RPMI7951 (cell line): ENCODE measurements around the gene NFKB1. TPM values are rescaled to one million over a fixed set of nuclear protein-coding genes. Genes with fewer than 3 reads are reported as not detected.
"Not testable (repeated sequence)": the region's sequence is repeated elsewhere in the genome, so short reads cannot be mapped to it uniquely, and the experiment has no call there.

ENCODE experiments used
- DNase-seq: peaks from one replicate; pipeline ENCODE4 v3.0.0-alpha.2; 2012; ENCODE audit warnings: low read depth
- total RNA-seq: library from RNA; depleted of rRNA; stranded (reverse); fragments of >200 nt; shearing (Covaris generic); gene quantifications from 2 replicates; pipeline ENCODE4 v1.2.3, GENCODE V29; 2014; rRNA removed

Gene NFKB1, protein sequence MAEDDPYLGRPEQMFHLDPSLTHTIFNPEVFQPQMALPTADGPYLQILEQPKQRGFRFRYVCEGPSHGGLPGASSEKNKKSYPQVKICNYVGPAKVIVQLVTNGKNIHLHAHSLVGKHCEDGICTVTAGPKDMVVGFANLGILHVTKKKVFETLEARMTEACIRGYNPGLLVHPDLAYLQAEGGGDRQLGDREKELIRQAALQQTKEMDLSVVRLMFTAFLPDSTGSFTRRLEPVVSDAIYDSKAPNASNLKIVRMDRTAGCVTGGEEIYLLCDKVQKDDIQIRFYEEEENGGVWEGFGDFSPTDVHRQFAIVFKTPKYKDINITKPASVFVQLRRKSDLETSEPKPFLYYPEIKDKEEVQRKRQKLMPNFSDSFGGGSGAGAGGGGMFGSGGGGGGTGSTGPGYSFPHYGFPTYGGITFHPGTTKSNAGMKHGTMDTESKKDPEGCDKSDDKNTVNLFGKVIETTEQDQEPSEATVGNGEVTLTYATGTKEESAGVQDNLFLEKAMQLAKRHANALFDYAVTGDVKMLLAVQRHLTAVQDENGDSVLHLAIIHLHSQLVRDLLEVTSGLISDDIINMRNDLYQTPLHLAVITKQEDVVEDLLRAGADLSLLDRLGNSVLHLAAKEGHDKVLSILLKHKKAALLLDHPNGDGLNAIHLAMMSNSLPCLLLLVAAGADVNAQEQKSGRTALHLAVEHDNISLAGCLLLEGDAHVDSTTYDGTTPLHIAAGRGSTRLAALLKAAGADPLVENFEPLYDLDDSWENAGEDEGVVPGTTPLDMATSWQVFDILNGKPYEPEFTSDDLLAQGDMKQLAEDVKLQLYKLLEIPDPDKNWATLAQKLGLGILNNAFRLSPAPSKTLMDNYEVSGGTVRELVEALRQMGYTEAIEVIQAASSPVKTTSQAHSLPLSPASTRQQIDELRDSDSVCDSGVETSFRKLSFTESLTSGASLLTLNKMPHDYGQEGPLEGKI
- 16.6 and 19.1 TPM in 2 replicates for total RNA-seq

DNA sequence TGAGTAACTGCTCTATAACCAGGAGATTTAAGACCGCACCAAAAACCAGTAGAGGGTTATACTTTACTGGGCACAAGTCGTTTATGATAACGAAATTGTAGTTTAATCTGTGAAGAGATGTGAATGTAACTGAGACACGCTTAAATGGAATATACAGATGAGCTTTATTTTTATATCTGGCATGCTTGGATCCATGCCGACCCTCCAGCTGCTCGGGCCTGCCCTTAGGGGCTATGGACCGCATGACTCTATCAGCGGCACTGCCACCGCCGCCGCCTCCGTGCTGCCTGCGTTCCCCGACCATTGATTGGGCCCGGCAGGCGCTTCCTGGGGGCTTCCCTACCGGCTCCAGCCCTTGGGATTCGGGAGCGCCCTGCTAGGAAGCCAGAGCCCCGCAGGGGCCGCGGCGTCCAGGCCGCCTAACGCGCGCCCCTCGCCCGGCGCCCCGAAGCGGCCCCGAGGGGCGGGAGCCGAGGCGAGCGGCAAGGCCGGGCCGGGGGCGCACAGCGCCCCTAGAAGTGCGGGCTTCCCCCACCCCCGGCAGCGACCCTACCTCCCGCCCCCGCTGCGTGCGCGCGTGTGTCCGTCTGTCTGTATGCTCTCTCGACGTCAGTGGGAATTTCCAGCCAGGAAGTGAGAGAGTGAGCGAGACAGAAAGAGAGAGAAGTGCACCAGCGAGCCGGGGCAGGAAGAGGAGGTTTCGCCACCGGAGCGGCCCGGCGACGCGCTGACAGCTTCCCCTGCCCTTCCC, at the start of gene NFKB1:
Gene NFKB1 (plus strand): TSS at position 664 of the 751 bp plus-strand sequence. CDS start 24,160 bp downstream, outside the sequence.
- peak; percentile 78 for DNase-seq

DNA sequence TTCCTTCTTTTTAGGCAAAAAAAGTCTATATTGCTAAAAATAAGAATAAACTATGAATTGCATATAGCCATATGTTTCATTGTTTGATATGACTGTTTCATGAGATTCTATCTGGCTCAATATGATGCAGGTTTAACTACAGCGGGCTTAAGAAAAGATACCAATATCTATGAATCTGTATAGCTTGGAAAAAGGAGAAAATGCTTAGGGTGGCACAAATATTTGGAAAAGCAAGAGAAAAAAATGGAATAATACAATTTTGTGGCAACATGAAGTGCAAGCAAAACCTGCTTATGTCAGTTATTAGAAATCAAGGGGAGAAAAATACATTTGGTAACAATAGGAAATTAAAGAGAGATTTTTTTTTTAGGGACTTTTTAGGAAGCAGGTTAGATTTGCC, 48.3 kb upstream of the NFKB1 start:
- no peak for DNase-seq

DNA sequence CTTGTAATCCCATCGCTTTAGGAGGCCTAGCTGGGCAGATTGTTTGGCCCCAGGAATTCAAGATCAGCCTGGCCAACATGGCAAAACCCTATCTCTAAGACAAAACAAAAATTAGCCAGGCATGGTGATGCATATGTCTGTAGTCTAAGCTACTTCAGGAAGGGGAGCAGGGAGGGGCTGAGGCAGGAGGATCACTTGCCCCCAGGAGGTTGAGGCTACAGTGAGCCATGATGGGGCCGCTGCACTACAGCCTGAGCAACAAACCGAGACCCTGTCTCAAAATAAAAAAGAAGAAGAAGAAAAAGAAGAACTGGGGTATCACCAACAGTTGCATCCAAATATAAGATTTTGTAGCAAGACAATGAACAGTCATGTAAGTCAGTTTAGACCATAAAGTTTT, 47.3 kb upstream of the NFKB1 start:
- DNase-seq: no peak

DNA sequence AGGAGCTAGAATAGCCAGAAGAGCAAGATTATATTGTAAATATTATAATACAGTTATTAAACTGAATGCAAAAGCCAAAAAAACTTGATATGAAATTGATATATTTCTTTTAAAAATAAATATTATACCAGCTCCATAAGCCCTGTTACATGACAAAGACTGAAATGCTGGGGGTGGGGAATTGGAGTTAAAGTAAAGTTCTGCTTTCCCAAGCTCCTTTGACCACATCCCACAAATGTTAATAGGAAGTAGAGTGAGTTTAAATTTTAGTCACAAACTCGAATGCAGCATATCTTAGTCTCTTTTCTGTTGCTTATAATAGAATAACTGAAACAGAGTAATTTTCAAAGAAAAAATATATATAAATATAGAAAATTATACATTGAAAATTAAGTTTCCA, 46.9 kb upstream of the NFKB1 start:
- DNase-seq: no peak

DNA sequence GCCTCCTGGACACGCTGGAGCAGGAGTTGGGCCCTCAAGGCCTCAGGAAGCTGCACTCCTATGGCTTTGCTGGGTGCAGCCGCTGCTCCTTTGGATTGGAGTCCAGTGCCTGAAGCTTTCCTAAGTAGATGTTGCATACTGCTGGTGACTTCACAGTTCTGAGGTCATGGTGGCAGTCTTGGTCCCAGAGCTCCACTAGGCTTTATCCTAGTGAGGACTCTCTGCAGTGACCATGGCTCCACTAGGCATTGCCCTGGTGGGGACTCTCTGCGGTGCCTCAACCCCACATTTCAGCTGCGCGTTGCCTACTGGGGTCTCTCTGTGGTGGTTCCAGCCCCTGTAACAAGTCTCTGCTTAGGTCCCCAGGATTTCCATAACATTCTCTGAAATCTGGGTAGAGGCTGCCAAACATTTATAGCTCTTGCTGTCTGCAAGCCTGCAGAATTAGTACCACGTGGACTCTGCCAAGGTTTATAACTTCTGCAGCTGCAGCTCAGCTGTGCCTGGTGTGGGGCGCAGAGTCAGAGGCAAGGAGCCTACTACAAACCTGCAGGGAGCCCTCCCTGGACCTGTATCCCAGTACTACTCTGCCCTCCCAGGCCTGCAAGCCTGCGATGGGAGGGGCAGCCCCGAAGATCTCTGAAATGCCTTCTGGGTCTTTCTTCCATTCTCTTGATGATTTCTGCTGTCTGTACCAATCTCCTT, 46.0 kb upstream of the NFKB1 start:
- no peak for DNase-seq

DNA sequence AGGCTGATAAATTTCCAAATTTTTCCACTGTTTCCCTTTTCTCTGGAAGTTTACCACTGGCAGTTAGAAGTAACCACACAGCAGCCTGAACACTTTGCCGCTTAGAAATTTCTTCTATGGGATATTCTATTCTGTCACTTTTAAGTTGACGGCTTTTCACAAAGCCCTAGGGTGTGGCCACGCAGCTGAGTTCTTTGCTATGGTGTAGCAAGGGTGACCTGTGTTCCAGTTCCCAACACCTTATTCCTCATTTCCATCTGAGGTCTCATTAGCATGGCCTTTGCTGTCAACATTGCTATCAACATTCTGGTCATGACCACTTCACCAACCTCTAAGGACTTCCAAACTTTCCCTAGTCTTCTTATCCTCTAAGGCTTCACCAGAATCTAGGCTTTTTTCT, 45.4 kb upstream of the NFKB1 start:
- DNase-seq: no peak

DNA sequence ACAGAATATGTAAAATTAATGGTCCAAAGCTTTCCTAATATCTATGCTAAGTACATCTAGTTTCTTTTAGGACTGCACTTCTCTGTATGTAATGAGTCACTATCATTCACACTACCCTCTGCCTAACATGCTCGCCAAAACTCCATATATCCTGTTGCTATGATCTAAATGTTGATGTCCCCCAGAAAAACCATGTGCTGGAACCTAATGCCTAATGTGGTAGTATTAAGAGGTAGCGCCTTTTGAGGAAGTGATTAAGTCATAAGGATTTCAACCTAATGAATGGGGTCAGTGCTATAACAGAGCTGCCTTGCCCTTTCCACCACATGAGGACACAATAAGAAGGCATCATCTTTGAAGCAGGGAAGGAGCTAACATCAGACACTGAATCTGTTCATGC, 34.9 kb upstream of the NFKB1 start:
- DNase-seq: no peak

DNA sequence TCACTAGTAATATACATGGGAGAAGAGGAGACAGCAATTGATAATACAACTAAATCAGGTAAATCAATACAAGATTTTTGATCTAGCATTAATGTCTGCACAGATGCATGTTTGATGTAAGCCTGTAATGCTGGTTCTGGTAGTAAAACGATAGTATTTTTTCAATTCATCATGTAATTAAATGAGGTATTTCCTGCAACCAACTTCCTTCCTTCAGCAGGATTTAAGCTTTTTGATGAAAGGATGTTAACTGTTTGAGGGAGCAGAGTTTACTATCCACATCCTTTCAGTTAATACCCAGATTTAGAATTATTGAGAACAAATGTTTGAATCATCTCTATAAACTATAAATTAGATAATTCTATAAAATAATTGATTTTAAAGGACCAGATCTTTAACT, 31.4 kb upstream of the NFKB1 start:
- DNase-seq: no peak

DNA sequence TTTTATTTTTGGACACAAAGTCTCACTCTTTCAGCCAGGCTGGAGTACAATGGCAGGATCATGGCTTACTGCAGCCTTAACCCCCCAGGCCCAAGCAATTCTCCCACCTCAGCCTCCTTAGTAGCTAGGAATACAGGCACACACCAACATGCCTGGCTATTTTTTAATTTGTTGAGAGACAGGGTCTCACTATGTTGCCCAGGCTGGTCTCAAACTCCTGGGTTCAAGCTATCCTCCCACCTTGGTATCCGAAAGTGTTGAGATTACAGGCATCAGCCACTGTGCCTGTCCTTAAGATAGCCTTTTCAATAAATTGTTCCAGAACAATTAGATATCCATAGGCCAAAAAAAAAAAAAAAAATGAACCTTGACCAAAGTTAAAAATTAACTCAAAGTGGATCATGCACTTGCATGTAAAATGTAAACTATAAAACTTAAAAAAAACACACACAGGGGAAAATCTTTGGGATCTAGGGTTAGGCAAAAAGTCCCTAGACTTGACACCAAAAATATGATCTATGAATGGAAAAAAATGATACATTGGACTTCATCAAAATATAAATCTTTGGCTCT, 28.6 kb upstream of the NFKB1 start:
- DNase-seq: no peak

DNA sequence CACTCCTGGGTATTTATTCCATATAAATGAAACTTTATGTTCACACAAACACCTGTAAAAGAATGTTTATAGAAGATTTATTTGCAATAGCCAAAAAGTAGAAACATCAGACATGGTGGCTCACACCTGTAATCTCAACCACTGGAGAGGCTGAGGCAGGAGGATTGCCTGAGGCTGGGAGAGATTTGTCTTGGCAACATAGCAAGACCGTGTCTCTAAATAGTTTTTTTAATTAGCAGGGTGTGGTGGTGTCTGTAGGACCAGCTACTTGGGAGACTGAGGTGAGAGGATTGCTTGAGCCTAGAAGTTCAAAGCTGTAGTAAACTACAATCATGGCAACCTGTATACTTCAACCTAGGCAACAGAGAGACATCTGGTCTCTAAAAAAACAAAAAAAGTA, 27.7 kb upstream of the NFKB1 start:
- no peak for DNase-seq

DNA sequence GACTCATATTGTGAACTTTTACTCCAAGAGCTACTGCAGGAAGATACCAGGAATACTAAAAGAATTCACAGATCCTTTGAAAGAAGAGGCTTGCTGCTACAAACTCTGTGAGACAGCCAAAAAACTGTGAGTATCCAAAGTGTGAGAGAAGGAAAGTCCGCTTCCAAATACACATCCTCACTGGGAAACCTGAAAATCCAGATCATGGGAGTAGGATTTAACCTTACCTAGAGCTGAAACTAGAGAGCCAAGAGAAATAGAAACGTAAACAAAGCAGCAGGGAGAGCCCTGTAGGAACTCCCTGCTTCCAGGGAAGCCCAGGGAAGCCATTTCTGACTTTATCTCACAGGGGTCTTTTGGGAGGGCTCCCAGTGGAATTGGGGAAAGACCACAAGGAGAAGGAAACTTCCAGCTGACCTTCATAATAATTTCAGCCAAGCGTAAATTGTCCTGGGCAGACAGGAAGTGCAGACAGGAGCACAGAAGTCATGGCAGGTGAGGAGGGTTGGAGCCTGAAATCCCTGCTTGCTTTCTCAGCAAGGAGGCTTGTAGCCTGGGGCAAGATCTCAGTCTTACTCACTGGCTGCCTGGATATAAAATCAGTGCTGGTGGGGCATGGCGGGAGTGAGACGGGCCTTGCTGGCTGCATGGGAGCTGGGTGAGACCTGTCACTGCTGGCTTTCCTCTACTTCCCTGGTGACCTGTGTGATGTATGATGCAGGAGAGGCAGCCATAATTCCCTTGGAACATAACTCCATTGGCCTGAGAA, 26.2 kb upstream of the NFKB1 start:
- DNase-seq: no peak

DNA sequence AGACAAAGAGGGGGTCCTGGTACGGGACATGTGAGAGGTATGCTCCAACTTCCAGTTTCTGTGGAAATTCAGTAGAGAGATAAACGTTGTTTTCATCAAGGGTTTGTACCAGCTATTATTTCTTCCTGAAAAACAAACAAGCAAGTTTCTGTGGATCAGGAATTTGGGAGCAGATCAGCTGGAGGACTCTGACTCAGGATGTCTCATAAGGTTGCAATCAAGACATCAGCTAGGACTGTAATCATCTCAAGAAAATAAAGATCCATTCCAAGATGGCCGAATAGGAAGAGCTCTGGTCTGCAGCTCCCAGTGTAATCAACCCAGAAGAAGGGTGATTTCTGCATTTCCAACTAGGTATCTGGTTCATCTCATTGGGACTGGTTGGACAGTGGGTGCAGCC, 23.5 kb upstream of the NFKB1 start:
- DNase-seq: no peak

DNA sequence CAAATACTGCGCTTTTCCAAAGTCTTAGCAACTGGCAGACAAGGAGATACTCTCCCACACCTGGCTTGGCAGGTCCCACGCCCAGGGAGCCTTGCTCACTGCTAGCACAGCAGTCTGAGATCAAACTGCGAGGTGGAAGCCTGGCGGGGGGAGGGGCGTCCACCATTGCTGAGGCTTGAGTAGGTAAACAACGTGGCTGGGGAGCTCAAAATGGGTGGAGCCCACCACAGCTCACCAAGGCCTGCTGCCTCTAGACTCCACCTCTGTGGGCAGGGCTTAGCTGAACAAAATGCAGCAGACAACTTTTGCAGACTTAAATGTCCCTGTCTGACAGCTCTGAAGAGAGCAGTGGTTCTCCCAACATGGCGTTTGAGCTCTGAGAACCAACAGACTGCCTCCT, 23.0 kb upstream of the NFKB1 start:
- no peak for DNase-seq

DNA sequence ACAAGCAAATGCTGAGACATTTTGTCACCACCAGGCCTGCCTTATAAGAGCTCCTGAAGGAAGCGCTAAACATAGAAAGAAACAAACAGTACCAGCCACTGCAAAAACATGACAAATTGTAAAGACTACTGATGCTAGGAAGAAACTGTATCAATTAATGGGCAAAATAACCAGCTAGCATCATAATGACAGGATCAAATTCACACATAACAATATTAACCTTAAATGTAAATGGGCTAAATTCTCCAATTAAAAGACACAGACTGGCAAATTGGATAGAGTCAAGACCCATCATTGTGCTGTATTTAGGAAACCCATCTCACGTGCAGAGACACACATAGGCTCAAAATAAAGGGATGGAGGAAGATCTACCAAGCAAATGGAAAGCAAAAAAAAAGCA, 21.3 kb upstream of the NFKB1 start:
- not testable (repeated sequence) for DNase-seq

DNA sequence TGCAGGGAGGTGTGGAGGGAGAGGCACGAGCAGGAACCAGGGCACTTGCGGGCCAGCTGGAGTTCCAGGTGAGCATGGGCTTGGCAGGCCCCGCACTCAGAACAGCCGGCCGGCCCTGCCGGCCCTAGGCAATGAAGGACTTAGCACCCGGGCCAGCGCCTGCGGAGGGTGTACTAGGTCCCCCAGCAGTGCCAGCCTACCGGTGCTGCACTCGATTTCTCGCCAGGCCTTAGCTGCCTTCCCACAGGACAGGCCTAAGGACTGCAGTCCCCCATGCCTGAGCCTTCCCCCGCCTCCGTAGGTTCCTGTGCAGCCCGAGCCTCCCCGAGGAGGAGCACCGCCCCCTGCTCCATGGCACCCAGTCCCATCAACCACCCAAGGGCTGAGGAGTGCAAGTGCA, 18.0 kb upstream of the NFKB1 start:
- no peak for DNase-seq

DNA sequence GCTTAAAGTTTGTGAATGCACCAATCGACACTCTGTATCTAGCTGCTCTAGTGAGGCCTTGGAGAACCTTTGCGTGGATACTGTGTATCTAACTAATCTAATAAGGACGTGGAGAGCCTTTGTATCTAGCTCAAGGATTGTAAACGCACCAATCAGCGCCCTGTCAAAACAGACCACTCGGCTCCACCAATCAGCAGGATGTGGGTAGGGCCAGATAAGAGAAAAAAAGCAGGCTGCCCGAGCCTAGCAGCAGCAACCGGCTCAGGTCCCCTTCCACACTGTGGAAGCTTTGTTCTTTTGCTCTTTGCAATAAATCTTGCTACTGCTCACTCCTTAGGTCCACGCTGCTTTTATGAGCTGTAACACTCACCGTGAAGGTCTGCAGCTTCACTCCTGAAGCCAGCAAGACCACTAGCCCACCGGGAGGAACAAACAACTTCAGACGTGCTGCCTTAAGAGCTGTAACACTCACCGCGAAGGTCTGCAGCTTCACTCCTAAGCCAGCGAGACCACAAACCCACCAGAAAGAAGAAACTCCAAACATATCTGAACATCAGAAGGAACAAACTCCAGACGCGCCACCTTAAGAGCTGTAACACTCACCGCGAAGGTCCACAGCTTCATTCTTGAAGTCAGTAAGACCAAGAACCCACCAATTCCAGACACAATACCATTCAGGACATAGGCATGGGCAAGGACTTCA, 17.0 kb upstream of the NFKB1 start:
- DNase-seq: not testable (repeated sequence)

DNA sequence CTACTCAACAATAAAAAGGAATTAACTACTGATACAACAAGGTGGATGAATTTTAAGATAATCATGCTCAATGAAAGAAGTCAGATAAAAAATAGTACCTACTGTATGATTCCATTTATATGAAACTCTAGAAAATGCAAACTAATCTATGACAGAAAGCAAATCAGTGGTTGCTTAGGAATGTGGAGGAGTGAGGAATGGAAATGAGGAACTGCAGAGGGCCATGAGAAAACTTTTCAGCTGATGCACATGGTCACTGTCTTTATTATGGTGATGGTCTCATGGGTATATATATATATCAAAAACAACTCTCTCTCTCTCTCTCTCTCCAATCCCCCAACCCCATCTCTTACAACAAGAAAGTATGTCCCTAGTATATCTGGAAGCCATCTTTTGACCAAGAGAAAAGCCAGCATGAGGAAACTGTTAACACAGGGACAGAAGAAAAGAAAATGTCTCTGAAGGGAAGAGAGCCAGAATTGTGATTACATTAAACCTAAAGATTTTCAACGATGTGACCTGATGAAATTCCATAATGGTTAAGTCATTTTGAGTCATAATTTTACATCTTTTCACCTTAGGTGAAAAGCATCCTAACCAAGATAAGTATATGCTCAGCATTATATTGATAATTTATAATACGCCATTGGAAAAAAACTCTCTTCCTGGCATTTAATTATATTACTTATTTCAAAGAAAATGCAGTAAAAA, 8.5 kb upstream of the NFKB1 start:
- no peak for DNase-seq

DNA sequence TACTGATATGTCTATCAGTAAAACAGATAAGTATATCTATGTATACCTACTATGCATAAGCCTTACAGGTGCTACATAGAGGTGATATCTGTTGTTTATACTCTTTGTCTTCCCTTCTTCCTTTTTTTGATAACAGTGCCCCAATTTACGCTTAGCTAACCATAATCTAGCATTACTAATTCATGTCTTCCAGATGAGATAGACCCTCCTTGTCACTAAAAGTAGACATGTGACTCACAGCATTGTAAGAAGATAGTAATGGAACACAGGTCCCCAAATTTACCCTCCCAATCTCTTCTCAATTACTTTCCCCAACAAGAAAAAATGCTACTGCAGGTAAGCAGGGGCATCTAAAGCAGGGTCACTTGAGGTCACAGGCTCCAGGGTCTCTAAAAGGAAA, 7.9 kb upstream of the NFKB1 start:
- DNase-seq: no peak

DNA sequence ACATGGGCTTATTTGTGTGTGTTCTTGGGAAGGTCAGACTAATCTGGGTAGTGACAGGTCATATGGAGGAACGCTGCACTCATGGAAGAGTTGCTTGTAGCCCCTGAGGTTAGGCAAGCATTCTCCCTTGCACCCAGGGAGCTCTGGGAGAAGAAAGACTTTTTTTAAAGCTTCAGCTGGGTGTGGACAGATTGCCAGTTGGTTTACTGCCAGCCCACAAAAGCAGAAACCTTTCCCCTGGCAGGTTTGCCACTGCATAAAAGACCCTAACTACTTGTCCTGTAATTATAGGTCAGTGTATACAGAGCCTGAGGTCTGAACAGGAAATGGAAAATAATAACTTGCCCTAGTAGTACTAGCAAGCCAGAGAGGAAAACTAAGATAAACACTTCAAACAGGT, 7.4 kb upstream of the NFKB1 start:
- DNase-seq: no peak
